Activated CD4-positive, alpha-beta T cell treated with anti-CD3 and anti-CD28 coated beads, Interleukin-2, amount 10 ng/mL, durations not matched to agents 7 days and 5 days (primary cell): ENCODE data around the gene ACSBG1. TPM values are rescaled to one million over a fixed set of nuclear protein-coding genes. Genes with fewer than 3 reads are reported as not detected.

Experiments used
- CTCF ChIA-PET: fragments of 350-600 bp; sonication (Branson Sonifier 250); formaldehyde crosslinking; loops from one replicate; lab custom pipeline; 2021; ENCODE audit warnings: antibody characterized with exemption; lab: Charles Lee
- POLR2A ChIA-PET: fragments of 350-600 bp; sonication (Branson Sonifier 250); formaldehyde crosslinking; loops from one replicate; lab custom pipeline; 2021; ENCODE audit warnings: antibody characterized with exemption; lab: Charles Lee
- DNase-seq: peaks from one replicate; pipeline ENCODE4 v3.0.0-alpha.2; 2020
- H3K27ac Mint-ChIP-seq: one replicate; pipeline ENCODE4 v1.8.0; 2021; ENCODE audit warnings: mild to moderate bottlenecking, moderate library complexity, mixed read lengths
- H3K27me3 Mint-ChIP-seq: one replicate; pipeline ENCODE4 v1.8.0; 2021; ENCODE audit warnings: mixed read lengths
- H3K36me3 Mint-ChIP-seq: one replicate; pipeline ENCODE4 v1.8.0; 2021; ENCODE audit warnings: low read depth, mixed read lengths
- H3K4me1 Mint-ChIP-seq: one replicate; pipeline ENCODE4 v1.8.0; 2021; ENCODE audit warnings: mixed read lengths
- H3K4me3 Mint-ChIP-seq: one replicate; pipeline ENCODE4 v1.8.0; 2021; ENCODE audit warnings: mild to moderate bottlenecking, moderate library complexity, mixed read lengths
- H3K9me3 Mint-ChIP-seq: one replicate; pipeline ENCODE4 v1.8.0; 2021; ENCODE audit warnings: mixed read lengths
- total RNA-seq, 2 experiments: library from RNA; stranded (reverse); gene quantifications; one replicate each; pipeline ENCODE4 v1.2.3, GENCODE V29; 2021

The ACSBG1 gene
- total RNA-seq, 2 experiments from 2014 or later: not detected

DNA sequence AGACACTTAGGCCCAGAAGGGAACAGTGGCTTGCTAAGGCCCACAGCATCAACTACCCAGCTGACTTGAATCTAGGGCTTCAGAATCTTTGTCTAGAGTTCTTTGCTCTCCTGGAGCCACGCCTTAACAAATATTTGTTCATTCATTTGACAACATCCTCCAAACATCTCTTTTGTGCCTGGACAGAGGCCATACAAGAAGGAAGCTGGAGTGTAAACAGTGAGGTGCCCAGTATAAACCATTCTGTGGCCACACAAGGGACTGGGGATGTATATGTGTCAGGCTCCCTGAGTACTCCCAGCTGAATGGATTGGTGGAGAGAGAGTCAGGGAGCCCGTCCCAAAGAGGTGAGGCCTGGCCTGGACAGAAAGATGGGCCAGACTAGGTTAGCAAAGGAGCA is 106.5 kb downstream of the ACSBG1 start:
- no peak overlapping the region for H3K4me3 Mint-ChIP-seq
- peaks cover 20% of the 10 kb centered on the region for H3K4me1 Mint-ChIP-seq
- ChIA-PET CTCF (interaction anchor here (1.1 to 3.0 kb wide), 3 partner anchors 14 to 68 kb away, joined by 3 to 15 read pairs (median 5); no protein-coding TSS in a partner anchor), POLR2A (no interaction called here)
- H3K9me3 Mint-ChIP-seq: no peaks in the 10 kb centered on the region
- H3K36me3 Mint-ChIP-seq: no peaks in the 10 kb centered on the region
- DNase-seq: no peak
- H3K27ac Mint-ChIP-seq: no peak overlapping the region
- H3K27me3 Mint-ChIP-seq: no peaks in the 10 kb centered on the region

DNA sequence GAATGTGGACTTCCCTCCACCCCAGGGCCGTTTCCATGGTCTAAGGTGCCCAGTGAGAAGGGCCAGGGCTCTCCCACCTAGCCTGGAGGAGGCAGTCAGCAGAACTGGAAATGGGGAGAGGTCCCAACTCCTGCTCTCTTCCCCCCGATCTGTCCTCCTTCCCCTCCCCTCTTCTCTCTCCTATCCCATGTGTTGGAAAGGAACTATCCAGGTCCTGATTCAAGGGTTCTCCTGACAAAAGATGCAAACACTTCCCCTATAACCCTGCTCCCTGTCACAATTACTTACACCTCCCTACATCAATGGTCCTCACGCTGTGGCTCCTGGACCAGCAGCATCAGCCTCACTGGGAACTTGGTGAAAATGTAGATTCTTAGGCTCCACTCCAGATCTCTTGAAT is 109.1 kb downstream of the ACSBG1 start:
- Mint-ChIP-seq H3K27ac (no peak overlapping the region), H3K4me1 (peaks cover 3% of the 10 kb centered on the region), H3K27me3 (no peaks in the 10 kb centered on the region), H3K4me3 (no peak overlapping the region), H3K9me3 (no peaks in the 10 kb centered on the region), H3K36me3 (no peaks in the 10 kb centered on the region)
- POLR2A ChIA-PET: no interaction called here
- CTCF ChIA-PET: interaction anchor here (1.3 to 1.4 kb wide), 2 partner anchors 12 to 80 kb away, joined by 3 read pairs; no protein-coding TSS in a partner anchor
- no peak for DNase-seq

- no peaks in the 10 kb centered on the region for H3K9me3 Mint-ChIP-seq
- DNase-seq: no peak
- H3K27ac Mint-ChIP-seq: no peak overlapping the region
- H3K36me3 Mint-ChIP-seq: no peaks in the 10 kb centered on the region
- POLR2A ChIA-PET: no interaction called here
- no peak overlapping the region for H3K4me3 Mint-ChIP-seq
- H3K4me1 Mint-ChIP-seq: peaks cover 2% of the 10 kb centered on the region
- no peaks in the 10 kb centered on the region for H3K27me3 Mint-ChIP-seq
- CTCF ChIA-PET: interaction anchor here (0.9 to 2.1 kb wide), 4 partner anchors 10 to 161 kb away, joined by 3 to 15 read pairs (median 4); partner anchors contain the start of gene CIB2
These were observed 113.8 kb downstream of the ACSBG1 start for GRCh38 chr15:78120523-78120922.

Other genes starting within 250 kb of the ACSBG1 start
- 10 to 100 TPM; 77.2 to 83.7 TPM for gene TBC1D2B, start 156.9 kb downstream of the ACSBG1 start, total RNA-seq
- not detected for gene SH2D7, start 142.0 kb downstream of the ACSBG1 start, total RNA-seq
- gene CIB2, start 103.1 kb downstream of the ACSBG1 start, total RNA-seq: under 1 TPM; 0.44 to 0.55 TPM
- gene IDH3A, start 85.2 kb downstream of the ACSBG1 start, total RNA-seq: 10 to 100 TPM; 65.1 to 71.2 TPM
- gene DNAJA4, start 30.0 kb upstream of the ACSBG1 start, total RNA-seq: 10 to 100 TPM; 28.5 to 31.2 TPM
- gene SKIC8, start 65.0 kb upstream of the ACSBG1 start, total RNA-seq: 10 to 100 TPM; 44.5 to 44.7 TPM
- not detected for gene CRABP1, start 105.8 kb upstream of the ACSBG1 start, total RNA-seq
- gene IREB2, start 203.7 kb upstream of the ACSBG1 start, total RNA-seq: 10 to 100 TPM; 52.9 to 57.2 TPM